Measurements from ENCODE around the gene BRD4.

DNA sequence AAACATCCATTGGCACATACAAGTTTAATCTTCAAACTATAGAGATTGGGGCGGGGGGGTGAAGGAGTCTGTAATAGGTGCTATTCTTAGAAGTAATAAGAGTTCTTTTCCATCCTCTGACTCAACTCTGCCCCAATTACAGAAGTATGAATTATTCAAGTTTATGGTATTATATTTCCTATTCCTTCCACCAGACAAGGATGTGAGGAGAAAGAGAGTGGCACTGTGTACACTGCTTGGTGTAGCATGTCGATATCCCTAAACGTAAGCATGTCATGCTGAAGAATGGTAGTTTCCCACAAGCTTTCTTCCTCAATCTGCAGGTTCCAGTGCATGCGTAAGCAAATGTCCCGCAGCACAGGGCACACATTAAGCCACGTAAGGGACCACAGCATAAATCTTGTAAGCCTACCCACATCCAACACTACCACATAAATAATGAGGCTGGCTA lies 14.1 kb downstream of the BRD4 start:
- TF ChIP-seq POLR2A (IDR thresholded peaks at IDR 0.05) (no peak), CTCF (IDR thresholded peaks at IDR 0.05) (no peak)

Measured in tibial nerve (tissue), 3 donors.